NCI-H1105 treated with DMSO at 0.1 percent for 48 hours (cell line): ENCODE results near the gene ZNF519.

Experiments used
- DNase-seq: peaks from one replicate; lab custom pipeline; 2025; lab: John Stamatoyannopoulos, UW

The ZNF519 gene

DNA sequence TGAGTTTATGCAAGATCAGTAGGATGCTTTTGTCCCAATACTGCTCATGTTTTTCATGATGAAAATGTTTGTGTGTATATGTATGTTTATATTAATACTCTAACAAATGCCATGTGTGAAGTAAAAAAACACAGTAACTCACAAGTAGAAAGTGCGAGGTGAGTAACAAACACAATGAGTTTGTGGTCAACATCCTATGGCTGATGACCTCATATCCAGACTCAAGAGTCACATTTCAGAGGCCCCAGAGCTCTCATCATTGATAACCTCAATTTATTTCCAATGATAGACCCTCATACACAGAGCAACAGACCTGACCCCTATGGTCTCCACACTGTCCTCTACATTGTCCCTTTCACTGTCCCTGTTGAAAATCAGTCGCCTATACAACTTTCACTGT is 34.5 kb downstream of the ZNF519 start:
- DNase-seq = no peak

DNA sequence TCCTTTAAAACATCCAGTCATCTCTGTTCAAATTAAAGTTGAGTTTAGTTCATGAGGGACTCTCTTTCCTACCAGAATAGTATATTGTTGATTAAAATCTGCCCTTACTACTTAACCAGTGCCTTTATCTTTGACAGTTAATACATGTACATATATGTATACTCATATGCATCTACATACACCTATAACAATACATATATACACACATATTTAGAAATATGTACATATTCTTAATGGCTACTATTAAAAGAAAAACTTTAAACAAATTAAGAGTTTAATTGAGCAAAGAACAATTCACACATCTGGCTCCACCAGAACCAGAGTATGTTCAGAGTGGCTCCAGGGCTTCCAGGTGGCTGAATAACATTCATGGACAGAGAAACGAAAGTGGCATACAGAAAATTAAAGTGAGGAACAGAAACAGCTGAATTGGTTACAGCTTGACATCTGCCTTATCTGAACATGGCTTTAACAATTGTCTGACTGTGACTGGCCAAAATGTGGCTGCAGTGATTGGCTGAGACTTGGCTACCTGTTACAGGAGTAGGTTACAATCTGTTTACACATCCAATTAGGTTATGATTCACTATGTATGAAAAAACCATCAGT is 38.8 kb downstream of the ZNF519 start:
- no peak for DNase-seq

DNA sequence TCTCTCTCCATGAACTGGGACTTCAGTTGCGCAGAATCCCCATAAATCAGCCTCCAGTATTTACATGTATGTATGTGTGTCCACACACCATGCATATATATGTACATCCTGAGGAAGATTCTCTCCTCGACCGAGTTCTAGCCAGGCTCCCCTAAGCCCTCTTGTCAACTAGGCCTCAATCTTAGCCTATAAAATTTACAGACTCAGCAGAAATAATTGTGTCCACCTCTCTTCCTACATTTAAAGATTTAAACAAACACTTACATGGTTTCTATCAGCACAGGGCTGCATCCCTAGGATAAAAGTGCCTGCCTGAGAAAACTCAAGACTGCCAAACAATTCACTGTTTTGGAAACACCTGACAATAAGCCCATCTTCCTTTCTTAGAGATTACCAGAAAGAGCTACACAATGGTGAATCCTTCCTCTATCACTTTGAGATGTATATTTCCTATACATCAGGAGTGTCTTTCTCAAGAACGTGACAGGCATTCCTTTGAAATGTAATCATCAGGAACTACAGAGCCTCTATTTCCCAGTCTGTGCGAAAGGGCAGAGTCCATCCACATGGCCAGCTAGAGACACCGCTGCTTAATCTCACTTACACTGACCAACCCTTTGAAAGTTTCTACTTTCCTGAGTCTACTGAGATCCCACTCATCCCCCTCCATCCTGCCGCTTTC is 39.5 kb downstream of the ZNF519 start:
- DNase-seq = no peak

DNA sequence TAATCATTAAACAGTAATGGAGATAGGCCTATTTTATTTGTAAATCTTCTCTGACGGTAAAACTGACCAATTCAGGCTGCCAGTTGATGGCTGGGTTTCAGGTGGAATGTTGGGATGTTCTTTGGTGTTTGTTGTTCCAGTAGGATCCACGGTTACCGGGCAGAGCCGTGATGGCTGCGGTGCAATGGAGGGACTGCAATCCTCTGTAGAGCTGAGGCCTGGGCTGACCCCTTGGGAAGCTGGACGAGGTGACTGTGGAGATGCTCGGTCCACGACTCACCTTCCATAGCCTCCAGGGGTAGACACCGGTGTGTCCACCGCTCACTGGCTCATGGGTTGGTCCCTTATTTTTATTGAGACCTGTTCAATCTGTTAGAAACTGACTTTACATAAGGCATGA is 42.5 kb downstream of the ZNF519 start:
- no peak for DNase-seq

DNA sequence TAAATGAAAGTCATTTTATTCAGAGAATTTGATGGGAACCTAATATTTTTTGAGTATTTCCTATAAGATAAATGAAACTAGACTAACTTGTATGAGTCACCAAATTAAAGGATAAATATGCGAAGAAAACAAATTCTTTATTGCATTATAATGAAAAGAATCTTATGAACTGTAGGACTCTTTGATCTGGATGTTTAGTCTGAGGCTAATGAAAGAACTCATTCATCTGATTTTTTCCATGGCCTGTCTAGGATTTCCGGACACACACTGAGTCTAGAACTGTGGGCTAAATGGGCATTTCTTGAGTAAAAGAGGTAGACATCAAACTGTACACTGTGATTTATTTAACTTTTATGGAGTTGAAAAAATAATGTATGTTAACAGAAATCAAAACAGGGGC is 43.0 kb downstream of the ZNF519 start:
- DNase-seq = no peak

DNA sequence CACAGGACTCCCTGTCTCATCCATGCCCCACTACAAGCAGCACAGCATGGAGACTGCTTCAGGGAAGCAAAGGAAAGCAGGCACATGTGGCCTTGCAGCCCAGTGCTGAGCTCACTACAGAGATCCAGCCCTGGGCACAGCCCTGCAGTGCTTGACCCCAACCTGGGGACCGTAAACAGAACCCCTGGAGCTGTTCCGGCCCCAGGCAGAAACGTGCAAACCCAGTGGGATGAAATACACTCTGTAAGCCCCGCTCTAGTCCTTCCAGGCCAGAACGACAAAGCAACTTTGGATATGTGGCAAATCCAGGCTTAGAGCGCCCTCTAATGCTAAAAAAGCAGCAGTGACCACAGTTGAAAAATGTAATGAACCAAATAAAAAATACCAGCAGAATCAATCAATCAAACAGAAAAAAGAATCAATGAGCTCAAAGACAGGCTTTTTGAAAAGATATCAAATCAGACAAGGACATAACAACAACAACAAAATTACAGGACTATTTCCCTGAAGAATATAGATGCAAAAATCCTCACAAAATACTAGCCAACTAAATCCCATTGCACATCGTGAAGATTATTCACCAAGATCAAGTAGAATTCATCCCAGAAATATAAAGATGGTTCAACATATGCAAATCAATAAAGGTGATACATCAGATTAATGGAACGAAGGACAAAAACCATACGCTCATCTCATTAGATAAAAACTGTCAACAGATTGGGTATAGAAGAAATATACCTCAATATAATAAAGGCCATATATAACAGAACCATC is 45.6 kb downstream of the ZNF519 start:
- DNase-seq = peak; percentile 53

DNA sequence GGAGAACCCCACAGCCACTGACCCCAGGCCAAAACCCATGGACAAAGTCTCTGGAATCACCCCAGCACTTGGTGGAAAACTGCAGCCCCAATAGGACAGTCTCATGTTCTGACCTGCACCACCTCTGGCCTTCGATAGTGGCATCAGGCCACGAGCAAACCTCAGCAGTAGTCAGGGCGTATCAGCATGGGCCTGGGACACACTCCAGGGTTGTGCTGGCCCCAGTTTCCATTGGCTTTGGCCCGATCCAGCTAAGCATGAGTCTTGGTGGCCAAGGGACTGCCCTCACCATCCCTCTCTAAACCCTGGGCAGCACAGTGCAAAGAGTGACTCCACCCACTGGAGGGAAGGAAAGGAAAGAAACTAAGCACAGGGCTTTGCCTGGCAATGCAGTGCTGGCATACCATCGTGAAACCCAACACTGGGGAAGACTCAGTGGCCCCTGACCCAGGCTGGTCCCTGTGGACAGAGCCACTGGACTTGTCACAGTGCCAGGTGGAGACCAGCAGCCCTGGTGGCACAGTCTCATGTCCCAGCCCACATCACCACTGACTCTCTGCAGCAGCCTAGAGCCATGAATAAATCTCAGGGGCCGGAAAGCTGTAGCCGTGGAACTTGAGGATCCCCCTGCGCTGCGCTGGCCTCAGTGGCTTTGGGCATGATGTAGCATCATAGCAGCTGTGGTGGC is 46.3 kb downstream of the ZNF519 start:
- DNase-seq = no peak

DNA sequence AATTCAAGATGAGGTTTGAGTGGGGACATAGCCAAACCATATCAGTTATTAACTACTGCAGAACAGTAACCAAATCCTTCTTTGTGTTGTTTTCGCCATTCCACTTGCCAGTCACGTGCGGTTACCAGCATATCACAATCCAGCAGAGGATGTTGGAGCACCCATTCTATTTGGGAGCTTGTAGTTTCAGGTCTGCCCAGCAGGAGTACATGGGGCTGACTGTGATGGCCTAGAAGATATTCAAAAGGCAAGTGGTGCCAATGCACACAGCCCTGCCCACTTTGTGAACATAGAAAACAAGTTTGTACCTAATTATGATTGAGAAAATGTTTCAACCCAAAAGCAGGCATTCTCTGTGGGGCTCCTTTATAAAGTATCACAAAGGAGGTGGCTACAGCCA is 57.0 kb downstream of the ZNF519 start:
- DNase-seq = no peak

DNA sequence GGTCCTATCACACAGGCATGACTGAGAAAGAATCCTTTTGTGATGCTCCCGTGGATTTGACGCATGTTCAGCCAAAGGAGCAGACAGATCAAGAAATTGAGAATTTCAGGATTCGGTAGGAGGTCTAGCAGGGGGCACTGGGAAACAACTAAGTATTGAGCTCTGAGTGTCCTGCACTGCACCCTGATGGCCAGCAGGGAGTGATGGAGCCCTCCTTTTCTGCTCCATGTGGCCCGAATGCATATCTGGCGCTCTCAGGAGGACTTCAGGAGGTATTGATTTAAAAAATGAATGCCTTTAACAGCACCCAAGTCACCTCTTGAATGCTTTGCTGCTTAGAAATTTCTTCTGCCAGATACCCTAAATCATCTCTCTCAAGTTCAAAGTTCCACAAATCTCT is 58.0 kb downstream of the ZNF519 start:
- DNase-seq = no peak

DNA sequence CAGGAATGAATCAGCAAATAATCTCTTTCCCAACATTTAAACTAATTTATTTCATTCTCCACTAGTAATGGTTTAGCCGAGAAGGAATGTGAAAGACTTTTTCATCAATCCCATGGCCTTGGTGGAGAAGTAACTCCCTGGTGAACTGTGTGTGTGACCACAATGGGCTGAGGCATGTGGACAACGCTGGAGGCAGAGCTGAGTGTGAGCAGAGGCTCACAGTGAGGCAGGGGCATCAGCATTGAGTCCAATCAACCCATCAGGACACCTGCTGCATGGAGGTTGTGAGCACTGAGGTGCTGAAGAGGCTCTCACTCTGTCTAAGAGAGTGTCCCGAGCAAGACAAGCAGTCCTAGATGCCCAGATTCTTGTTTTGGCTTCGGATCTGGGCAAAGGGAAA is 78.6 kb downstream of the ZNF519 start:
- no peak for DNase-seq
